Measurements from ENCODE around the gene TBC1D3K.
"Not testable (repeated sequence)": the region's sequence is repeated elsewhere in the genome, so short reads cannot be mapped to it uniquely, and the experiment has no call there.

The TBC1D3K gene

GRCh38 chr17:37888881-37889280 is 35.3 kb upstream of the TBC1D3K start:
- TF ChIP-seq ISL1 (CRISPR knock-in tag; IDR thresholded peaks at IDR 0.05) = no peak
- no peak for TF ChIP-seq PATZ1 (CRISPR knock-in tag; IDR thresholded peaks at IDR 0.05; ENCODE audit: borderline replicate concordance)
- no peak for ATAC-seq

GRCh38 chr17:37896961-37897360 is 27.3 kb upstream of the TBC1D3K start:
- ATAC-seq = not testable (repeated sequence)

Measured in SK-N-SH treated with all-trans-retinoic acid at 6 μM for 48 hours (cell line).